ENCODE results near the gene GATA5. TPM values are rescaled to one million over a fixed set of nuclear protein-coding genes. Genes with fewer than 3 reads are reported as not detected.
"Not testable (repeated sequence)": the region's sequence is repeated elsewhere in the genome, so short reads cannot be mapped to it uniquely, and the experiment has no call there.

GATA5 gene
- polyA plus RNA-seq, 5 donors, result 25.6 to 46.6 (median 34.3) TPM

DNA sequence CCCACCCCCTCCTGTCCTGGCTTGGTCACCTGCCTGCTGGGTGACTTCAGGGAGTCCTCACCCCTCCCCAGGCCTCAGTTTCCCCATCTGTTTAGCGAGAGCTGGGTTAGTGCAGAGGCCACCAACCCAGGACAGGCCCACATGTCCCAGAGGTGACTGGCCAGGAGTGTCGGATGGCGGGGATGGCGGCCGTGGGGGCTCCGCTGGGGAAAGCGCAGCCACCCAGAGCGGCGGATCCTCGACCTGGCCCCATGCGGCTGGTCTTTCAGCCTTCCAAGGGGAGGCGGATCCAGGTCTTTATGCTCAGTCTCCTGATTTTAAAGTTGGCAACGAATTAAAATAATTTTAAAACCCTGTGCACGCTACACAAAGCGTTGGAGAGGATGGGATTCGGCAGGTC is 31.0 kb upstream of the GATA5 start:
- DNase-seq, result no peak

GRCh38 chr20:62506087-62506486 is 30.3 kb upstream of the GATA5 start:
- no peak for DNase-seq

GRCh38 chr20:62505337-62506045 is 29.7 kb upstream of the GATA5 start:
- DNase-seq, result no peak

- DNase-seq, result no peak
Observed at GRCh38 chr20:62504323-62504722, 28.5 kb upstream of the GATA5 start.

GRCh38 chr20:62503401-62504178 is 27.8 kb upstream of the GATA5 start:
- no peak for DNase-seq

DNA sequence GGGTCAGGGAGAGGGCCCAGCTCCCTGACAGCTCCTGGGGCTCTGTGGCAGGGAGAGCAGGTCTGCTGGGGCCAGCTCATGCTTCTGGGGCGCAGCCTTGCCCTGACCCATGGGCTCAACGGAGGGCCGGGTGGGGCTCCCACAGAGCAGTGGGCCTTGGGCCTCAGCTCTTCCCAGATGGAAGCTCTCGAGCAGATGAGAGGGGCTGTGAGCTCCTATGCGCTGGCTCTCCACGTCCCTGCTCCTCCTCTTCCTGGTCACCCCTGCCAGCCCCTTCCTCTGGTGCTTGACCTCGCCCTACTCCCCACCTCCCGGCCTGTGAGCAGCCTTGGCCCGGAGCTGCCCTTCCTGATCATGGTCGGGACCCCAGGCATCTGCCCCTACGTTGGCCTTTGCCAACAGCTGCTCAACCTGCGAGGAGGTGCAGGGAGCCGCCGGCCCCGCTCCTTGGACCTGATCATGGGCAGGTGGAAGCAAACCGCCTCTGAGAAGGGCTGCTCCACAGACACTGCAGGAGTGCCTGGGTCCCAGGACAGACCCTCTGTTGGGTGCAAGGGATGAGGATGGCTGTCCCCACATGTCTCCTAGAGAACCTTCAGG is 26.8 kb upstream of the GATA5 start:
- DNase-seq, result no peak

- no peak for DNase-seq
Observed at GRCh38 chr20:62501801-62502495, 26.2 kb upstream of the GATA5 start.

- no peak for DNase-seq
Observed at GRCh38 chr20:62500237-62500864, 24.6 kb upstream of the GATA5 start.

DNA sequence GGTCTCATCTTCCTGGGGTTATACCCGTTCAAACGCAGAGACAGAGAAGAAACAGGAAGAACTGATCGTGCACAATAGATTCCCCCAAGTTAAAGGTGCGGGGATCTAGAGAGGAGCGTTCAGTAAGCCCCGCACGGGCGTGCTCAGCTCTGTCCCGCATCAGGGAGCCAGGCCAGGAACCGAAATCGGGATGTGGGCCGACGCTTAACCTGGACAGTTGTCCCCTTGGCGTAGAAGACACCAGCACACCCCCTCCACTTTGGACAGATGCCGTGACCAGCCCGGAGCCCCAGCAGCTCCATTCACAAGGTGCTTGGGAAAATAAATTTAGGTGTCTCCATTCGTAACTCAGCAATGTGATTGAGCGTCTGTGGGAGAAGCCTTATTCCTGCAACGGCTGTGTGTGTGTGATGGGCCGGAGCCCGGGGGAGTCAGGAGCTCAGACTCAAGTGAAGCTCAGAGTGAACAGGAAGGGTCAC is 24.0 kb upstream of the GATA5 start:
- DNase-seq, result no peak

DNA sequence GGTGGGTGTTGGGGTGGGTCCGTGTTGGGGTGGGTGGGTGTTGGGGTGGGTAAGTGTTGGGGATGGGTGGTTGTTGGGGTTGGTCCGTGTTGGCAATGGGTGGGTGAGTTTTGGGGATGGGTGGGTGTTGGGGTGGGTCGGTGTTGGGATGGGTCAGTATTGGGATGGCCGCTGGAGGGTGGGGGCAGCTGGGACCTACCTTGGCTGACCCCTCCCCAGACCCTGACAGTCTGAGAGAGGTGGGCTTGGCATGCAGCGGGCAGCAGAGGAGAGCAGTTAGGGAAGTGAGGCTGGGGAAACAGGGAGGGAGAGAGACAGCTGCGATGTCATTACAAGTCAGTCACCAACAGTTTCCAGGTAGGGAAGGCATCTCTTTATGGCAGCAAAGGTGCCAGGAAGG is 23.1 kb upstream of the GATA5 start:
- no peak for DNase-seq

GRCh38 chr20:62496568-62497218 is 20.9 kb upstream of the GATA5 start:
- DNase-seq, result no peak

DNA sequence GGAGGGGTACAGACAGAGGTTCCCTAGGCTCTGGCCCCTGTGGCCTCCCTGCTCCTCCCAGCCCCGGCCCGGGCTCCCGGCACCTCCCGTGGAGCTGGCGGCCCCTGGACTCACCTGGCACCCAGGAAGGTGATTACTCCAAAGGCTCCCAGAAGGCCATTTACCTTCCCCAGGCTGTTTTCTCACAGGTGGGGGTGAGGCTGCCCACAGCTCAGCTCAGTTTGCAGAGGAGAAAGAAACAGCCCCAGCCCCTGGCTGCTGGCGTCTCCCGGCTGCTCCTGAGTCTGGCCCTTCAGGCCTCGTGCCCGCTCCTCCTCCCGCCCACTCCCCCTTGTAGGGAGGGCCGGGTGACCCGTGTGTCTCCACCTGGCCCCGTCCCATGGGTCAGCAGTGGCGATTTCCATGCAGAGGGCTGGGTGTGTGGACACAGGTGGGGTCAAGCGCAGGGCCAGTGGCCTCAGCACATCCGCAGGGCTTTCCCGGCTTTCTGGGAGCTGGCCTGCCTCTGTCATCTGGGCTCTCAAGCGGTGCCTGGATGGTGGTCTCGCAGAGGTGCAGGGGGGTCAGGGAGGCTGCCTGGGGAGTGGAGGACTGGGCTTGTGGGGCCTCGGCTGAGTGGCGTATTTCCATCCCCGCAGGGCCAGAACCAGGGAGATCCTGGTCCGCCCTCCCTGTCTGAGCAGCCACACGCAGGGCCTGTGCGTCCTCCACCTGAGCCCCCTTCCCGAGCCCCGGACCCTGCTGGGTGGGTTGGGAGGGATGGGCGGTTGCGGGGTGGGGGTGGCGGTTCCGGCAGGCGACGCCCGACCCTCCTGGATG is 20.2 kb upstream of the GATA5 start:
- DNase-seq, result no peak

DNA sequence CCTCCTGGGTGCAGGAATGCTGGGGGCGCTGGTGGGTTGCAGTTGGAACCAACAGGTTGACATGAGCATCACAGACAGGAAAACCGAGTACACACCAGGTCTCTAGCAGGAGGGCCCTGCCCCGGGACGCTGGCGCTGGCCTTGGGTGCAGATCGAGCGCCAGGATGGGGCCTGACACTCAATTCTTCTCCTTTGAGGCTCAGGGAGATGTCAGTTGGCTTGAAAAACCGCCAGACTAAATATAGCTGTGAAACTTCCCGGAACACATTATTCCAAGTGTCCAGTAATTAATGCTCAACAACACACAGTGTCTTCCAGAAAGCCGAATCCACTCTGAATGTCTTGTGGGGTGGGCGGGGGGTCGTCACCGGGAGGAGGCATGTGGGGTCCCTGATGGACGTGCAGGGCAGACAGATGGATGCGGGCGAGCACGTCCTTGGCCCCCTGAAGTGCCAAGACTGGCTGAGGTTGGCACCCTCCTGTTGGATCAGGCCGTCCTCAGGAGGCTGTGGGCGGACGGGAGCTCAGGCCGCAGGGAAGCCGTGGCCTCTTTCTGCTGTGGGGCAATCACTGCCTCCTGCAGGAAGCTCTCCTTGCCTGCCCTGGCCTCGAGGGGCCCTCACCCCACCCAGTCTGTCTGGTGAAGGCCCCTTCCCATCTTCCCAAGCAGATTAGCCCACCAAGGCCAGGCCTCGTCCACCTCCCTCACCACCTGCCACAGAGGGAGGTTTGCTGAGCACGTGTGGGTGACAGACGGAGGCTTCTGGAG is 19.4 kb upstream of the GATA5 start:
- DNase-seq, result no peak

DNA sequence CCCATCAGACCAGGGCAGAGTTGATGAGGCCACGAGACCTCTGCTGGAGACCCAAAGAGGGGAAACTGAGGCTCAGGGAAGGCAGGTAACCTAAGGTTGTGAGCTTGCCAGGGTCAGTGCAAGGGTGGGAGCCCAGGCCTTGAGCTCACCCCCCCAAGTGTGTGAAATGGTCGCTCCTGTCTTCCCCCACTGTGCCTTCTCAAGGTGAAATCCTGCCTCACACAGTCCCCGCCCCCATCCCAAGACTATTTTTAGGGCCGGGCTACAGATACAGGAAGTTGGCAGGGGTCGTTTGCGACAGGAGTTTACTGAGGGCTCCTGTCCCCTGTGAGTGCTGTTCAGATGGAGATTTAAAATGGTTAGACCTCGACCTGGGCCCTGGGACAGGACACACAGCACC is 18.7 kb upstream of the GATA5 start:
- no peak for DNase-seq

GRCh38 chr20:62493886-62494285 is 18.1 kb upstream of the GATA5 start:
- DNase-seq, result no peak

GRCh38 chr20:62493253-62493885 is 17.6 kb upstream of the GATA5 start:
- DNase-seq, result no peak

- no peak for DNase-seq
Observed at GRCh38 chr20:62492711-62493110, 16.9 kb upstream of the GATA5 start.

GRCh38 chr20:62490783-62491182 is 15.0 kb upstream of the GATA5 start:
- DNase-seq, result not testable (repeated sequence)

- no peak for DNase-seq
Observed at GRCh38 chr20:62489932-62490263, 14.1 kb upstream of the GATA5 start.

All from right lung (tissue), 5 donors.